Natural killer cell (primary cell): Measurements from ENCODE around the gene GJB2. TPM values are rescaled to one million over a fixed set of nuclear protein-coding genes. Genes with fewer than 3 reads are reported as not detected.
A peak's percentile ranks its signal among the peaks of the same experiment; 100 is the strongest.

Source experiments
- ATAC-seq, 3 donors: fragments of 150-1000 bp in 2 of 3; fragments of 200-7000 bp in 1 of 3; cut with Tn5 transposase; 1 replicate in 1 of 3; 2 replicates in 2 of 3; pipeline ENCODE4 v1.10.0; 2021; ENCODE audit warnings: mild to moderate bottlenecking in 2 of 3, moderate library complexity in 2 of 3
- DNase-seq, 2 donors: peaks; one replicate each; pipeline versions ENCODE4 v3.0.0 to v3.0.0-alpha.2; 2013 to 2021; ENCODE audit warnings: mixed read lengths in 1 of 2
- H3K27ac ChIP-seq: one replicate; pipeline ENCODE4 v1.5.1; 2013; ENCODE audit warnings: mild to moderate bottlenecking, low read length
- H3K27me3 ChIP-seq: one replicate; pipeline ENCODE4 v1.6.1; 2013; ENCODE audit warnings: low read length; ENCODE audit not compliant: control insufficient read depth, insufficient read depth
- H3K36me3 ChIP-seq: one replicate; pipeline ENCODE4 v1.6.1; 2013; ENCODE audit warnings: low read length; ENCODE audit not compliant: control insufficient read depth, insufficient read depth
- H3K4me1 ChIP-seq: one replicate; pipeline ENCODE4 v1.6.1; 2013; ENCODE audit warnings: low read length; ENCODE audit not compliant: control insufficient read depth, insufficient read depth
- H3K4me3 ChIP-seq: one replicate; pipeline ENCODE4 v1.5.1; 2013; ENCODE audit warnings: low read length
- H3K9me3 ChIP-seq: one replicate; pipeline ENCODE4 v1.6.1; 2013; ENCODE audit warnings: low read length; ENCODE audit not compliant: control insufficient read depth, insufficient read depth
- H3K27ac Mint-ChIP-seq, 2 donors: one replicate each; pipeline ENCODE4 v1.8.0; 2022; ENCODE audit warnings: mild to moderate bottlenecking in 2 of 2, mixed read lengths in 2 of 2, moderate library complexity in 1 of 2
- H3K27me3 Mint-ChIP-seq, 2 donors: one replicate each; pipeline ENCODE4 v1.8.0; 2022; ENCODE audit warnings: low read depth in 2 of 2, mixed read lengths in 2 of 2
- H3K36me3 Mint-ChIP-seq: one replicate; pipeline ENCODE4 v1.8.0; 2022; ENCODE audit warnings: mixed read lengths
- H3K4me1 Mint-ChIP-seq, 2 donors: one replicate each; pipeline ENCODE4 v1.8.0; 2022; ENCODE audit warnings: mixed read lengths in 2 of 2
- H3K4me3 Mint-ChIP-seq: one replicate; pipeline ENCODE4 v1.8.0; 2022; ENCODE audit warnings: mild to moderate bottlenecking, moderate library complexity, mixed read lengths
- H3K9me3 Mint-ChIP-seq, 2 donors: one replicate each; pipeline ENCODE4 v1.8.0; 2022; ENCODE audit warnings: mixed read lengths in 2 of 2
- WGBS: methylation state at CpG from one replicate; pipeline ENCODE4 v1.1.7; 2013; ENCODE audit warnings: missing lambda C conversion rate; ENCODE audit not compliant: insufficient coverage; 5-methylcytosine and 5-hydroxymethylcytosine counted together
- intact Hi-C: fragments of 100-400 bp; cut with micrococcal nuclease; formaldehyde crosslinking; loops from one replicate; pipeline ENCODE4 v1.14.2; 2022
- total RNA-seq, 4 donors: library from RNA; stranded (reverse); fragments of 120-200 nt in 1 of 4; gene quantifications; one replicate each; pipeline versions ENCODE4 v1.2.3 to v1.2.4, GENCODE V29; 2013 to 2022
- TF ChIP-seq, protein P1 (sequence below): fragments of 200-600 bp; IDR thresholded peaks from one replicate; pipeline ENCODE4 v1.8.0; 2022; ENCODE audit warnings: antibody characterized with exemption

The GJB2 gene
- total RNA-seq, 3 donors from 2014 or later (not counting 1 experiment from before 2014, with no cell fraction given) = 0.40 TPM; not detected in 2

DNA sequence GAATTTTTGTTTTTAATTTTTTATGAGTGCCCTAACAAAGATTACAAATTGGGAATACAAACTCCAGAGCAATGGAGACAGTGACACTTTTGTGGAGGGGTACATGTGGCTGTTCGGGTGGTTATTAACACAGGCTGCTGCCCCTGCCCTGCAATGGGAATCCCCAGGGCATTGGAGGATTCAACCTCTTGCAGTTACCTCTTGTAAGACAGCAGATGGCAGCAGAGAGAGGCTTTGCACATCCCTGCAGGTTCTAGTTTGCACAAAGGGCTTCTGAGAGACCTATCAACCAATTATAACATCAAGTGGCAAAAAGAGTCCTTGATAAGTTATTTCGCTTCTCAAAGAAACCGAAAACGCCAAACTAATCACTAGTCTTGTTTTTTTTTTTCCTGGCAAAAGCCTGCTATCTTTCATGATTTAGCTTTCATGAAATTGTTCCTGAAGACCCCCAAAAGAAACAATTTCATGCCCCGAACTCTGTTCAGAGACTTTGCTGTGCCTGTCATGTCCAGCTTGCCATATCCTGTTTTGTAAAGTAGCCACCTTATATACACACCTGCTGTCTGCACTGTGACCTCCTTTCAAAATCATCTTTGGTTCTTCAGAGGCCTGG, 10.4 kb downstream of the GJB2 start:
- intact Hi-C loops = loop anchor here (1.0 kb wide), 1 partner anchor 307 kb away; no protein-coding TSS in a partner anchor
- no peaks in the 10 kb centered on the region for H3K36me3 ChIP-seq
- 26% methylated on average over 5 of the region's 5 CpGs for WGBS
- peak; percentile 88 to 99 (median 97) for ATAC-seq
- no peak overlapping the region for H3K27ac Mint-ChIP-seq
- TF ChIP-seq, protein P1, sequence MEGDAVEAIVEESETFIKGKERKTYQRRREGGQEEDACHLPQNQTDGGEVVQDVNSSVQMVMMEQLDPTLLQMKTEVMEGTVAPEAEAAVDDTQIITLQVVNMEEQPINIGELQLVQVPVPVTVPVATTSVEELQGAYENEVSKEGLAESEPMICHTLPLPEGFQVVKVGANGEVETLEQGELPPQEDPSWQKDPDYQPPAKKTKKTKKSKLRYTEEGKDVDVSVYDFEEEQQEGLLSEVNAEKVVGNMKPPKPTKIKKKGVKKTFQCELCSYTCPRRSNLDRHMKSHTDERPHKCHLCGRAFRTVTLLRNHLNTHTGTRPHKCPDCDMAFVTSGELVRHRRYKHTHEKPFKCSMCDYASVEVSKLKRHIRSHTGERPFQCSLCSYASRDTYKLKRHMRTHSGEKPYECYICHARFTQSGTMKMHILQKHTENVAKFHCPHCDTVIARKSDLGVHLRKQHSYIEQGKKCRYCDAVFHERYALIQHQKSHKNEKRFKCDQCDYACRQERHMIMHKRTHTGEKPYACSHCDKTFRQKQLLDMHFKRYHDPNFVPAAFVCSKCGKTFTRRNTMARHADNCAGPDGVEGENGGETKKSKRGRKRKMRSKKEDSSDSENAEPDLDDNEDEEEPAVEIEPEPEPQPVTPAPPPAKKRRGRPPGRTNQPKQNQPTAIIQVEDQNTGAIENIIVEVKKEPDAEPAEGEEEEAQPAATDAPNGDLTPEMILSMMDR = peak; percentile 79
- H3K27ac ChIP-seq = no peak overlapping the region
- peaks cover 26 to 43% of the 10 kb centered on the region in 2 donors for H3K27me3 Mint-ChIP-seq
- no peak overlapping the region for H3K4me3 ChIP-seq
- peak in 1 of 2 donors; percentile 88 for DNase-seq
- H3K9me3 Mint-ChIP-seq = no peaks in the 10 kb centered on the region
- H3K27me3 ChIP-seq = peaks cover 4% of the 10 kb centered on the region
- no peaks in the 10 kb centered on the region for H3K9me3 ChIP-seq
- H3K36me3 Mint-ChIP-seq = no peaks in the 10 kb centered on the region
- no peak overlapping the region for H3K4me3 Mint-ChIP-seq
- H3K4me1 Mint-ChIP-seq = no peaks in the 10 kb centered on the region
- no peaks in the 10 kb centered on the region for H3K4me1 ChIP-seq

DNA sequence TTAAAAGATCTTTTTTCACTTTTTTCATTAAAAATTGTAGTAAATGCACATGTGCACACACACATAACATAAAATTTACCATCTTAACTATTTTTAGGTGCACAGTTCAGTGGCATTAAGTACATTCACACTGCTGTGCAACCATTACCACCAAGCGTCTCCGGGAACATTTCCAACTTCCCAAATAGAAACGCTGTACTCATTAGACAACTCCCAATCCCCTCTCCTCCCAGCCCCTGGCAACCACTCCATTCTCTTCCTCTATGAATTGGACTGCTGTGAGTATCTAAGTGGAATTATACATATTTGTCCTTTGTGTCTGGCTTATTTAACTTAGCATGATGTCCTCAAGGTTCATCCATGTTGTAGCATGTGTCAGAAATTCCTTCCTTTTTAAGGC, 11.6 kb downstream of the GJB2 start:
- WGBS = 100% methylated on average over 3 of the region's 3 CpGs
- no peak overlapping the region for H3K4me3 ChIP-seq
- Mint-ChIP-seq H3K27me3 (peaks cover 36 to 47% of the 10 kb centered on the region in 2 donors), H3K4me3 (no peak overlapping the region), H3K4me1 (no peaks in the 10 kb centered on the region), H3K27ac (no peak overlapping the region), H3K36me3 (no peaks in the 10 kb centered on the region), H3K9me3 (no peaks in the 10 kb centered on the region)
- no peaks in the 10 kb centered on the region for H3K4me1 ChIP-seq
- H3K36me3 ChIP-seq = no peaks in the 10 kb centered on the region
- intact Hi-C loops = no loop called here
- H3K27ac ChIP-seq = no peak overlapping the region
- ATAC-seq = no peak
- H3K9me3 ChIP-seq = no peaks in the 10 kb centered on the region
- DNase-seq = no peak
- TF ChIP-seq, protein P1 = no peak
- peaks cover 8% of the 10 kb centered on the region for H3K27me3 ChIP-seq

DNA sequence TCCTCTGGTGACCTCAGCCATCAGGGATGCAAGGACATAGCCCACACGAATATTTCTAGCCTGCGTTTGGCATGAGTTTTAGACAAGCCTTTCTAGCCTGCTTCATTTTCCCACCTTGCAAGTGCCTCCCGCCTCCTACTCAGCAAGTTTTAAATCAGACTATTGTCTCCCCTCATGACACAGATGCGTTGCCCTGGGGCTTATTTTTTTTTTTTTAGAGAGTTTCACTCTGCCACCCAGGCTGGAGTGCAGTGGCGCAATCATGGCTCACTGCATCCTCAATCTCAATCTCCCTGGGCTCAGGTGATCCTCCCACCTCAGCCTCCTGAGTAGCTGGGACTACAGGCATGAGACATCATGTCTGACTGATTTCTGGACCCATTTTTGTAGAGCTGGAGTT, 14.6 kb downstream of the GJB2 start:
- WGBS = 77% methylated on average over 5 of the region's 5 CpGs
- Histone ChIP-seq H3K27ac (no peak overlapping the region), H3K4me3 (no peak overlapping the region), H3K9me3 (no peaks in the 10 kb centered on the region), H3K36me3 (no peaks in the 10 kb centered on the region), H3K4me1 (peaks cover 3% of the 10 kb centered on the region), H3K27me3 (peaks cover 23% of the 10 kb centered on the region)
- intact Hi-C loops = no loop called here
- TF ChIP-seq, protein P1 = no peak
- no peak for ATAC-seq
- Mint-ChIP-seq H3K27me3 (peaks cover 56 to 61% of the 10 kb centered on the region in 2 donors), H3K4me1 (peaks cover 0 to 6% of the 10 kb centered on the region in 2 donors), H3K27ac (no peak overlapping the region), H3K9me3 (no peaks in the 10 kb centered on the region), H3K4me3 (no peak overlapping the region), H3K36me3 (no peaks in the 10 kb centered on the region)
- no peak for DNase-seq
